ENCODE results near the gene MDK. TPM values are rescaled to one million over a fixed set of nuclear protein-coding genes. Genes with fewer than 3 reads are reported as not detected.

Gene MDK
- total and polyA plus RNA-seq, 2 of the 13 experiments (the other 11 are each of a cell fraction or from before 2014, with no cell fraction given), result 312 to 407 TPM

GRCh38 chr11:46335890-46336562, 45.4 kb upstream of the MDK start:
- intact Hi-C loops (cut with micrococcal nuclease; ENCODE audit: unreplicated experiment), result no loop called here
- H3K4me2 ChIP-seq (ENCODE audit: low read depth, low read length), result no peak overlapping the region
- no peak overlapping the region for H2AFZ ChIP-seq (ENCODE audit: low read length)
- no peak for ATAC-seq
- no peak overlapping the region for H3K4me3 ChIP-seq (replicated peaks in 1 of 3; ENCODE audit: insufficient read depth in 1 of 3, low read depth in 2 of 3, low read length in 3 of 3)
- H3K36me3 ChIP-seq (replicated peaks in 1 of 2; ENCODE audit: control insufficient read depth in 1 of 2, insufficient read depth in 2 of 2, low read length in 2 of 2), result no peaks in the 10 kb centered on the region
- H3K79me2 ChIP-seq (ENCODE audit: insufficient read depth, low read length), result no peaks in the 10 kb centered on the region
- H3K9me3 ChIP-seq (ENCODE audit: low read length), result no peaks in the 10 kb centered on the region
- peaks cover 18 to 87% of the 10 kb centered on the region in 2 experiments for H3K27me3 ChIP-seq (ENCODE audit: control insufficient read depth in 1 of 2, insufficient read depth in 2 of 2, low read length in 2 of 2)
- no peak overlapping the region for H3K27ac ChIP-seq (ENCODE audit: extremely low read length, insufficient read depth, low read length)
- in situ Hi-C loops (cut with HindIII; ENCODE audit: extremely low pct_ligation_motif_present, low pct_unique_long_range_greater_than_20kb), result no loop called here
- peaks cover 4% of the 10 kb centered on the region; the same call in 1 of the 2 replicates for H3K4me1 ChIP-seq (ENCODE audit: insufficient read depth, low read length)
- CTCF ChIA-PET (ENCODE audit: low intra/inter-chr PET ratio, low total read pairs), result no interaction called here
- no peak for DNase-seq (ENCODE audit: low spot score)
- no peak overlapping the region for H3K9ac ChIP-seq (ENCODE audit: insufficient read depth, low read depth, low read length)
- POLR2A ChIA-PET, result no interaction called here
- FAIRE-seq, result no peak
- peaks cover 7% of the 10 kb centered on the region; the same call in 1 of the 2 replicates for H4K20me1 ChIP-seq (ENCODE audit: insufficient read depth, low read length)
- BruUV-seq (replicated peaks), result no TSS peak
- 40% methylated on average over 11 of the region's 11 CpGs for WGBS (ENCODE audit: low lambda C conversion rate)
- no peak for TF ChIP-seq SMC3 (IDR thresholded peaks at IDR 0.05; ENCODE audit: low read length)
- TF ChIP-seq MED8 (CRISPR knock-in tag; IDR thresholded peaks at IDR 0.05; ENCODE audit: insufficient replicate concordance), result no peak
- TF ChIP-seq FOXP4 (CRISPR knock-in tag; IDR thresholded peaks at IDR 0.05), result no peak
- TF ChIP-seq PAXIP1 (CRISPR knock-in tag; conservative IDR thresholded peaks at IDR 0.05), result no peak
- TF ChIP-seq THAP11 (CRISPR knock-in tag; IDR thresholded peaks at IDR 0.05), result no peak
- no peak for TF ChIP-seq ZNF607 (CRISPR knock-in tag; IDR thresholded peaks at IDR 0.05; ENCODE audit: borderline replicate concordance)
- TF ChIP-seq PRDM15 (CRISPR knock-in tag; IDR thresholded peaks at IDR 0.05), result no peak
- TF ChIP-seq EHMT2 (IDR thresholded peaks at IDR 0.05; ENCODE audit: borderline replicate concordance, low read depth, low read length), result no peak
- TF ChIP-seq ZFP62 (CRISPR knock-in tag; IDR thresholded peaks at IDR 0.05), result no peak
- TF ChIP-seq SP5 (CRISPR knock-in tag; IDR thresholded peaks at IDR 0.05; ENCODE audit: borderline replicate concordance, low read depth), result no peak
- TF ChIP-seq ZKSCAN5 (CRISPR knock-in tag; IDR thresholded peaks at IDR 0.05), result no peak
- no peak for TF ChIP-seq SMAD3 (CRISPR knock-in tag; IDR thresholded peaks at IDR 0.05)
- TF ChIP-seq TCF12 (IDR thresholded peaks at IDR 0.05), result no peak
- no peak for TF ChIP-seq TCF12 (CRISPR knock-in tag; IDR thresholded peaks at IDR 0.05)
- no peak for TF ChIP-seq HES4 (CRISPR knock-in tag; IDR thresholded peaks at IDR 0.05; ENCODE audit: borderline replicate concordance)
- TF ChIP-seq SALL1 (CRISPR knock-in tag; IDR thresholded peaks at IDR 0.05), result no peak
- TF ChIP-seq SAP130 (CRISPR knock-in tag; IDR thresholded peaks at IDR 0.05; ENCODE audit: low read depth), result no peak

Measured in HepG2 (cell line).